SK-N-SH treated with all-trans-retinoic acid at 6 μM for 48 hours (cell line): ENCODE measurements around the gene ZNF227.
"Not testable (repeated sequence)": the region's sequence is repeated elsewhere in the genome, so short reads cannot be mapped to it uniquely, and the experiment has no call there.

Experiments
- ARNTL ChIP-seq: fragments of 450-650 bp; formaldehyde crosslinking; IDR thresholded peaks from 2 replicates; pipeline ENCODE4 v1.5.0; 2020; ENCODE audit warnings: low read depth, mild to moderate bottlenecking, moderate library complexity, borderline replicate concordance
- CSRNP3 ChIP-seq: fragments of 250-450 bp; sonication (Bioruptor Pico); IDR thresholded peaks from 2 replicates; pipeline ENCODE4 v1.5.1; 2021; ENCODE audit warnings: mild to moderate bottlenecking, moderate library complexity
- OSR1 ChIP-seq: fragments of 250-450 bp; sonication (Bioruptor Pico); IDR thresholded peaks from 2 replicates; pipeline ENCODE4 v1.8.0; 2022; ENCODE audit warnings: moderate library complexity, mild to moderate bottlenecking, inconsistent platforms
- PATZ1 ChIP-seq: fragments of 250-450 bp; sonication (Bioruptor Pico); IDR thresholded peaks from 2 replicates; pipeline ENCODE4 v1.8.0; 2020; ENCODE audit warnings: mild to moderate bottlenecking, moderate library complexity, borderline replicate concordance
- POU6F1 ChIP-seq: fragments of 250-450 bp; sonication (Bioruptor Pico); IDR thresholded peaks from 2 replicates; pipeline ENCODE4 v1.8.0; 2021; ENCODE audit warnings: low read depth, mild to moderate bottlenecking, moderate library complexity, borderline replicate concordance
- PPARA ChIP-seq: fragments of 250-450 bp; sonication (Bioruptor Pico); IDR thresholded peaks from 2 replicates; pipeline ENCODE4 v1.5.0; 2020; ENCODE audit warnings: mild to moderate bottlenecking, borderline replicate concordance
- RARB ChIP-seq: fragments of 250-450 bp; sonication (Bioruptor Pico); IDR thresholded peaks from 2 replicates; pipeline ENCODE4 v1.8.0; 2021; ENCODE audit warnings: mild to moderate bottlenecking, moderate library complexity
- TCF4 ChIP-seq: fragments of 250-450 bp; sonication (Bioruptor Pico); IDR thresholded peaks from 2 replicates; pipeline ENCODE4 v1.8.0; 2021; ENCODE audit warnings: mild to moderate bottlenecking, moderate library complexity, borderline replicate concordance
- TOX ChIP-seq: fragments of 250-450 bp; sonication (Bioruptor Pico); IDR thresholded peaks from 2 replicates; pipeline ENCODE4 v1.8.0; 2021; ENCODE audit warnings: mild to moderate bottlenecking, moderate library complexity, borderline replicate concordance
- ZFP30 ChIP-seq: fragments of 450-650 bp; formaldehyde crosslinking; IDR thresholded peaks from 2 replicates; pipeline ENCODE4 v1.5.0; 2022; ENCODE audit warnings: mild to moderate bottlenecking, moderate library complexity
- ZNF565 ChIP-seq: fragments of 450-650 bp; formaldehyde crosslinking; conservative IDR thresholded peaks from 2 replicates; pipeline ENCODE4 v1.5.0; 2020; ENCODE audit warnings: low read depth, mild to moderate bottlenecking, moderate library complexity
- TF ChIP-seq, protein P1 (sequence below): fragments of 250-450 bp; sonication (Bioruptor Pico); IDR thresholded peaks from 2 replicates; pipeline ENCODE4 v1.5.1; 2020; ENCODE audit warnings: low read depth, mild to moderate bottlenecking, moderate library complexity

GRCh38 chr19:44253392-44253791 lies 41.1 kb downstream of the ZNF227 start:
- TF ChIP-seq PPARA (CRISPR knock-in tag); ZFP30 (CRISPR knock-in tag); ARNTL (CRISPR knock-in tag); RARB (CRISPR knock-in tag); PATZ1 (CRISPR knock-in tag); TOX (CRISPR knock-in tag); OSR1 (CRISPR knock-in tag); TCF4 (CRISPR knock-in tag); POU6F1; ZNF565 (CRISPR knock-in tag); CSRNP3 (CRISPR knock-in tag): not testable (repeated sequence)
- TF ChIP-seq, protein P1, sequence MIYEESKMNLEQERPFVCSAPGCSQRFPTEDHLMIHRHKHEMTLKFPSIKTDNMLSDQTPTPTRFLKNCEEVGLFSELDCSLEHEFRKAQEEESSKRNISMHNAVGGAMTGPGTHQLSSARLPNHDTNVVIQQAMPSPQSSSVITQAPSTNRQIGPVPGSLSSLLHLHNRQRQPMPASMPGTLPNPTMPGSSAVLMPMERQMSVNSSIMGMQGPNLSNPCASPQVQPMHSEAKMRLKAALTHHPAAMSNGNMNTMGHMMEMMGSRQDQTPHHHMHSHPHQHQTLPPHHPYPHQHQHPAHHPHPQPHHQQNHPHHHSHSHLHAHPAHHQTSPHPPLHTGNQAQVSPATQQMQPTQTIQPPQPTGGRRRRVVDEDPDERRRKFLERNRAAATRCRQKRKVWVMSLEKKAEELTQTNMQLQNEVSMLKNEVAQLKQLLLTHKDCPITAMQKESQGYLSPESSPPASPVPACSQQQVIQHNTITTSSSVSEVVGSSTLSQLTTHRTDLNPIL (CRISPR knock-in tag), result not testable (repeated sequence)
